HCT116 (cell line): ENCODE measurements around the gene CBLB. TPM values are rescaled to one million over a fixed set of nuclear protein-coding genes. Genes with fewer than 3 reads are reported as not detected.

Source experiments
- ATAC-seq: fragments of 200-7000 bp; cut with Tn5 transposase; 2 replicates; pipeline ENCODE4 v1.9.1; 2020; ENCODE audit warnings: mild to moderate bottlenecking, moderate library complexity
- BruUV-seq: library from RNA; stranded (reverse); fragments of 400-500 nt; replicated peaks from 2 replicates; lab custom pipeline; 2021; lab: Mats Ljungman, UMichigan
- CTCF ChIA-PET: fragments of 300-600 bp; sonication (Branson Sonifier 250); formaldehyde crosslinking; loops from one replicate; lab custom pipeline; 2021; ENCODE audit warnings: antibody characterized with exemption; lab: Charles Lee
- POLR2A ChIA-PET: fragments of 300-600, 350-600 bp; sonication (Branson Sonifier 250); formaldehyde crosslinking; loops from one replicate; lab custom pipeline; 2021; ENCODE audit warnings: antibody characterized with exemption; lab: Charles Lee
- RAD21 ChIA-PET, 2 experiments: fragments of 300-600 bp; sonication (Branson Sonifier 250); formaldehyde crosslinking; loops; one replicate each; lab custom pipeline; 2023; ENCODE audit warnings: low total read pairs in 2 of 2; ENCODE audit not compliant: uncharacterized antibody in 2 of 2, unreplicated experiment in 2 of 2, low non-redundant PET in 1 of 2; lab: Charles Lee
- DNase-seq: peaks from one replicate; pipeline ENCODE4 v3.0.0-alpha.2; 2010; ENCODE audit warnings: low read depth, low spot score
- H2AFZ ChIP-seq: fragments of 200-600 bp; shearing (Covaris generic), sonication (generic); 2 replicates; pipeline ENCODE4 v1.6.1; 2017; ENCODE audit warnings: low read depth, mixed run types, mixed read lengths, antibody characterized with exemption, low read length; ENCODE audit not compliant: poor library complexity, severe bottlenecking
- H3K27ac ChIP-seq: 2 replicates; pipeline ENCODE4 v1.5.1; 2012; ENCODE audit warnings: low read depth, low read length
- H3K27me3 ChIP-seq: fragments of 200-600 bp; sonication (generic); 2 replicates; pipeline ENCODE4 v1.6.1; 2016; ENCODE audit warnings: mixed run types, low read length, mixed read lengths; ENCODE audit not compliant: insufficient read depth
- H3K36me3 ChIP-seq, 2 experiments: fragments of 200-500 bp in 1 of 2; fragments of 200-600 bp in 1 of 2; sonication (Bioruptor generic) in 1 of 2; sonication (generic) in 1 of 2; 2 replicates each; pipeline versions ENCODE4 v1.5.1 to v1.6.1; 2014 to 2016; ENCODE audit warnings: low read length in 2 of 2, inconsistent platforms in 1 of 2, mixed read lengths in 1 of 2, mixed run types in 1 of 2; ENCODE audit not compliant: insufficient read depth in 2 of 2, control insufficient read depth in 1 of 2
- H3K4me1 ChIP-seq, 2 experiments: fragments of 200-600 bp in 1 of 2; sonication (generic) in 1 of 2; 2 replicates each; pipeline versions ENCODE4 v1.5.1 to v1.6.1; 2012 to 2017; ENCODE audit warnings: low read length in 2 of 2, inconsistent platforms in 1 of 2, mild to moderate bottlenecking in 1 of 2, mixed read lengths in 1 of 2, mixed run types in 1 of 2, moderate library complexity in 1 of 2; ENCODE audit not compliant: insufficient read depth in 2 of 2, control insufficient read depth in 1 of 2
- H3K4me2 ChIP-seq: fragments of 200-600 bp; sonication (generic); 2 replicates; pipeline ENCODE4 v1.6.1; 2017; ENCODE audit warnings: mixed run types, low read length, mixed read lengths
- H3K4me3 ChIP-seq, 2 experiments: fragments of 200-600 bp in 1 of 2; sonication (generic) in 1 of 2; replicated peaks in 1 of 2; 2 replicates each; pipeline ENCODE4 v1.5.1; 2011 to 2016; ENCODE audit warnings: low read length in 2 of 2, control low read depth in 1 of 2, low read depth in 1 of 2, mild to moderate bottlenecking in 1 of 2, mixed read lengths in 1 of 2, mixed run types in 1 of 2
- H3K79me2 ChIP-seq: fragments of 200-600 bp; sonication (generic); 2 replicates; pipeline ENCODE4 v1.6.1; 2017; ENCODE audit warnings: mild to moderate bottlenecking, mixed run types, low read length, moderate library complexity, mixed read lengths; ENCODE audit not compliant: insufficient read depth
- H3K9ac ChIP-seq: fragments of 200-600 bp; sonication (generic); 2 replicates; pipeline ENCODE4 v1.6.1; 2016; ENCODE audit warnings: low read length, mixed read lengths
- H3K9me2 ChIP-seq: fragments of 200-600 bp; sonication (generic), shearing (Covaris generic); 2 replicates; pipeline ENCODE4 v1.6.1; 2017; ENCODE audit warnings: mixed run types, mild to moderate bottlenecking, moderate library complexity; ENCODE audit not compliant: insufficient read depth
- H3K9me3 ChIP-seq, 2 experiments: fragments of 200-500 bp in 1 of 2; fragments of 200-600 bp in 1 of 2; sonication (Bioruptor generic) in 1 of 2; sonication (generic) in 1 of 2; 2 replicates each; pipeline ENCODE4 v1.6.1; 2014 to 2017; ENCODE audit warnings: low read length in 2 of 2, mixed read lengths in 2 of 2, inconsistent platforms in 1 of 2, low read depth in 1 of 2, mild to moderate bottlenecking in 1 of 2, mixed run types in 1 of 2, moderate library complexity in 1 of 2; ENCODE audit not compliant: control insufficient read depth in 1 of 2, insufficient read depth in 1 of 2
- H4K20me1 ChIP-seq: fragments of 200-600 bp; sonication (generic), shearing (Covaris generic); 2 replicates; pipeline ENCODE4 v1.6.1; 2017; ENCODE audit warnings: mixed run types, mild to moderate bottlenecking, moderate library complexity; ENCODE audit not compliant: insufficient read depth
- ATF3 ChIP-seq: IDR thresholded peaks from 2 replicates; pipeline ENCODE4 v1.6.1; 2012
- CBX3 ChIP-seq: IDR thresholded peaks from 2 replicates; pipeline ENCODE4 v1.6.1; 2012; ENCODE audit warnings: low read depth
- CEBPB ChIP-seq: IDR thresholded peaks from 2 replicates; pipeline ENCODE4 v1.6.1; 2012; ENCODE audit warnings: low read depth
- CTCF ChIP-seq, 3 experiments: fragments of 200-600 bp in 1 of 3; sonication (generic) in 1 of 3; IDR thresholded peaks in 2 of 3; conservative IDR thresholded peaks in 1 of 3; 2 replicates each; pipeline ENCODE4 v1.5.1; 2012 to 2017; ENCODE audit warnings: low read depth in 2 of 3, low read length in 2 of 3, antibody characterized with exemption in 1 of 3, borderline replicate concordance in 1 of 3, control low read depth in 1 of 3, mild to moderate bottlenecking in 1 of 3, mixed read lengths in 1 of 3, mixed run types in 1 of 3, moderate library complexity in 1 of 3; ENCODE audit not compliant: insufficient read depth in 1 of 3
- EGR1 ChIP-seq: IDR thresholded peaks from 2 replicates; pipeline ENCODE4 v1.6.1; 2012; ENCODE audit warnings: low read depth
- ELF1 ChIP-seq: IDR thresholded peaks from 2 replicates; pipeline ENCODE4 v1.6.1; 2012; ENCODE audit warnings: low read depth, borderline replicate concordance
- EZH2phosphoT487 ChIP-seq: fragments of 200-600 bp; IDR thresholded peaks from 2 replicates; pipeline ENCODE4 v1.6.1; 2018; ENCODE audit warnings: antibody characterized with exemption, borderline replicate concordance
- FOSL1 ChIP-seq: IDR thresholded peaks from 2 replicates; pipeline ENCODE4 v1.6.1; 2012; ENCODE audit warnings: low read depth
- JUND ChIP-seq: IDR thresholded peaks from 2 replicates; pipeline ENCODE4 v1.6.1; 2012
- MAX ChIP-seq: IDR thresholded peaks from 2 replicates; pipeline ENCODE4 v1.6.1; 2012
- POLR2A ChIP-seq: IDR thresholded peaks from 2 replicates; pipeline ENCODE4 v1.7.0; 2011; ENCODE audit warnings: borderline replicate concordance; ENCODE audit not compliant: insufficient read depth, insufficient read length; ENCODE audit errors: extremely low read depth
- POLR2AphosphoS5 ChIP-seq: IDR thresholded peaks from 2 replicates; pipeline ENCODE4 v1.6.1; 2011; ENCODE audit warnings: mild to moderate bottlenecking, low read depth, low read length, moderate library complexity
- RAD21 ChIP-seq: IDR thresholded peaks from 2 replicates; pipeline ENCODE4 v1.6.1; 2012; ENCODE audit warnings: low read depth, mild to moderate bottlenecking
- REST ChIP-seq: IDR thresholded peaks from 2 replicates; pipeline ENCODE4 v1.6.1; 2012; ENCODE audit warnings: low read depth
- SRF ChIP-seq: IDR thresholded peaks from 2 replicates; pipeline ENCODE4 v1.6.1; 2012; ENCODE audit warnings: low read depth
- TCF7L2 ChIP-seq: IDR thresholded peaks from 2 replicates; pipeline ENCODE4 v1.7.0; 2011; ENCODE audit warnings: borderline replicate concordance, inconsistent platforms; ENCODE audit not compliant: insufficient read depth, insufficient read length; ENCODE audit errors: extremely low read depth
- YY1 ChIP-seq: IDR thresholded peaks from 2 replicates; pipeline ENCODE4 v1.6.1; 2011; ENCODE audit warnings: low read length, low read depth, moderate library complexity, mild to moderate bottlenecking; ENCODE audit not compliant: insufficient replicate concordance; ENCODE audit errors: extremely low read depth
- ZBTB33 ChIP-seq: IDR thresholded peaks from 2 replicates; pipeline ENCODE4 v1.6.1; 2011; ENCODE audit warnings: mild to moderate bottlenecking, low read length, moderate library complexity; ENCODE audit not compliant: insufficient replicate concordance; ENCODE audit errors: extremely low read depth
- ZFX ChIP-seq: fragments of 450-650 bp; IDR thresholded peaks from 2 replicates; pipeline ENCODE4 v1.6.1; 2017
- intact Hi-C: fragments of 100-400 bp; cut with micrococcal nuclease; formaldehyde crosslinking; loops from 2 replicates; pipeline ENCODE4 v1.10.0; 2022
- total RNA-seq: library from RNA; stranded (reverse); gene quantifications from one replicate; pipeline ENCODE4 v1.2.1, GENCODE V29; 2021; ENCODE audit not compliant: unreplicated experiment

CBLB gene
- total RNA-seq, 1 experiment from 2014 or later, result 10.4 TPM

- Histone ChIP-seq H3K4me1 (no peaks in the 10 kb centered on the region), H3K9me3 (no peaks in the 10 kb centered on the region), H3K9me2 (no peaks in the 10 kb centered on the region), H3K79me2 (no peaks in the 10 kb centered on the region), H3K27me3 (no peaks in the 10 kb centered on the region), H3K4me2 (no peak overlapping the region), H3K27ac (no peak overlapping the region), H3K9ac (no peak overlapping the region), H3K4me3 (no peak overlapping the region), H4K20me1 (no peaks in the 10 kb centered on the region), H2AFZ (no peak overlapping the region), H3K36me3 (no peaks in the 10 kb centered on the region)
- no peak for DNase-seq
- TF ChIP-seq CEBPB, result no peak
- TF ChIP-seq FOSL1, result no peak
- no peak for TF ChIP-seq TCF7L2
- TF ChIP-seq RAD21, result no peak
- TF ChIP-seq POLR2AphosphoS5, result no peak
- TF ChIP-seq EGR1, result no peak
- TF ChIP-seq ZFX, result no peak
- no peak for TF ChIP-seq ELF1
- no peak for TF ChIP-seq EZH2phosphoT487
- no peak for TF ChIP-seq MAX
- no peak for TF ChIP-seq YY1
- TF ChIP-seq POLR2A, result no peak
- no peak for TF ChIP-seq REST
- no peak for TF ChIP-seq CTCF (IDR thresholded peaks at IDR 0.05 in 2 of 3, conservative IDR thresholded peaks at IDR 0.05 in 1 of 3; ENCODE audit: borderline replicate concordance in 1 of 3, insufficient read depth in 1 of 3, low read depth in 2 of 3, low read length in 2 of 3)
- no peak for TF ChIP-seq JUND
- no peak for TF ChIP-seq ATF3
- no peak for TF ChIP-seq CBX3
- TF ChIP-seq ZBTB33, result no peak
- no peak for TF ChIP-seq SRF
- RAD21 ChIA-PET, result no interaction called here
- POLR2A ChIA-PET, result no interaction called here
- no TSS peak for BruUV-seq
- ATAC-seq, result no peak
- intact Hi-C loops, result no loop called here
- CTCF ChIA-PET, result no interaction called here
These were observed 121.1 kb downstream of the CBLB start for GRCh38 chr3:105747696-105748095.
